Ovary (tissue), 9 donors: ENCODE data around the gene PAIP2B. TPM values are rescaled to one million over a fixed set of nuclear protein-coding genes. Genes with fewer than 3 reads are reported as not detected.

ENCODE experiments used
- DNase-seq, 5 donors: peaks; one replicate each; pipeline ENCODE4 v3.0.0-alpha.2; 2019 to 2020
- H3K27ac ChIP-seq, 2 donors: fragments of 200-600 bp; one replicate each; pipeline versions ENCODE4 v1.5.1 to v1.8.0; 2019 to 2022
- H3K27me3 ChIP-seq: fragments of 200-600 bp; one replicate; pipeline ENCODE4 v1.8.0; 2022
- H3K36me3 ChIP-seq: fragments of 200-600 bp; sonication (generic); one replicate; pipeline ENCODE4 v1.5.1; 2019
- H3K4me1 ChIP-seq: one replicate; pipeline ENCODE4 v1.8.1; 2013; ENCODE audit warnings: mild to moderate bottlenecking, moderate library complexity; ENCODE audit not compliant: insufficient read depth
- H3K4me3 ChIP-seq: fragments of 200-600 bp; sonication (generic); one replicate; pipeline ENCODE4 v1.5.1; 2017
- H3K9me3 ChIP-seq, 2 donors: fragments of 200-600 bp in 1 of 2; sonication (generic) in 1 of 2; one replicate each; pipeline versions ENCODE4 v1.5.1 to v1.8.1; 2013 to 2019; ENCODE audit warnings: mild to moderate bottlenecking in 1 of 2, moderate library complexity in 1 of 2
- EP300 ChIP-seq: sonication (generic); formaldehyde crosslinking; IDR thresholded peaks from one replicate; pipeline ENCODE4 v1.6.1; 2017; ENCODE audit warnings: antibody characterized with exemption
- POLR2A ChIP-seq: fragments of 450-650 bp; IDR thresholded peaks from one replicate; pipeline ENCODE4 v1.6.1; 2017; ENCODE audit warnings: antibody characterized with exemption, mild to moderate bottlenecking, moderate library complexity
- WGBS, 3 donors: extraction: QIAGEN DNeasy Blood & Tissue Kit in 1 of 3; methylation state at CpG; one replicate each; pipeline versions ENCODE4 v1.1.5 to v1.1.7; 2013 to 2017; 5-methylcytosine and 5-hydroxymethylcytosine counted together
- intact Hi-C, 4 donors: fragments of 100-400 bp; cut with DNase I; formaldehyde crosslinking; loops; one replicate each; pipeline versions ENCODE4 v1.11.0 to v1.15.1; 2022 to 2023
- polyA plus RNA-seq, 2 donors: library from polyadenylated mRNA; stranded (reverse); fragments of 200-250 nt in 1 of 2; fragments of 350-450 nt in 1 of 2; fragmentation: Illumina TruSeq in 1 of 2; extraction: RNeasy Lipid Tissue Mini Kit (QIAGEN cat#74804) in 1 of 2; gene quantifications; one replicate each; pipeline ENCODE4 v1.2.3, GENCODE V29; 2013 to 2014
- total RNA-seq, 7 donors: library from RNA; depleted of rRNA in 2 of 7; stranded (reverse); fragments of >200 nt in 2 of 7; fragmentation: NEBNext Ultra II Directional in 3 of 7; extraction: Animal tissue kit (Norgen Biotek cat#: 25700) in 3 of 7; gene quantifications; one replicate each; pipeline versions ENCODE4 v1.1.0 to v1.2.4, GENCODE V29; 2016 to 2023
- TF ChIP-seq, protein P1 (sequence below), 3 donors: fragments of 450-650 bp in 2 of 3; fragments of 200-600 bp in 1 of 3; IDR thresholded peaks; one replicate each; pipeline versions ENCODE4 v1.5.1 to v1.8.0; 2016 to 2022; ENCODE audit warnings: antibody characterized with exemption in 3 of 3, mild to moderate bottlenecking in 1 of 3
- donor health status: DM: no; HTN: no; CAD: no; lungs with moderate emphysema.
- donor health status: DM: no; HTN: no; CAD: no.
- donor health status: Bipolar disorder and iron deficiency.
- donor health status: DM: yes; HTN: yes; CAD: no.
- donor health status: DM: no; HTN: no; CAD: no.
- donor health status: DM: yes; HTN: yes; CAD: no.

PAIP2B gene
- total and polyA plus RNA-seq, 9 donors, result 8.9 to 20.7 (median 13.6) TPM

DNA sequence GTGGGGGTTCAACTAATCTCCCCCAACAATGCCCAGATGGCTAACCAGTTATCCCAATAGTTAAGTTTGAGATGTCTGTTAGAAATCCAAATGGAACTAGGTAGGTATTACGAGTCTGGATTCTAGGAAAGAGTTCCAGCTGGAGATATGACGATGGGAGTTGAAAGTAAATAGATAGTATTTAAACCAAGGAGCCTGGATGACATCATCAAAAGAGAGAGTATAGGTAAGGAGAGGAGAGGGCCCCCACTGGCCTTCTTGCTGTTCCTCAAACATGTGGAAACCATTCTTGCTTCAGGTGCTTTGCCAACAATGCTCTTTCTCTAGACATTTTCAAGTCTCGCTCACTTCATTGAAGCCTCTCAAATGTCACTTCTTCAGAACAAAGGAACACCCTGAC lies 26.0 kb upstream of the PAIP2B start:
- intact Hi-C loops, result no loop called here
- no peak for DNase-seq
- Histone ChIP-seq H3K4me3 (no peak overlapping the region), H3K36me3 (no peaks in the 10 kb centered on the region), H3K27me3 (no peaks in the 10 kb centered on the region), H3K27ac (no peak overlapping the region), H3K9me3 (no peaks in the 10 kb centered on the region), H3K4me1 (no peaks in the 10 kb centered on the region)
- TF ChIP-seq POLR2A (no peak), EP300 (no peak)
- TF ChIP-seq, protein P1, sequence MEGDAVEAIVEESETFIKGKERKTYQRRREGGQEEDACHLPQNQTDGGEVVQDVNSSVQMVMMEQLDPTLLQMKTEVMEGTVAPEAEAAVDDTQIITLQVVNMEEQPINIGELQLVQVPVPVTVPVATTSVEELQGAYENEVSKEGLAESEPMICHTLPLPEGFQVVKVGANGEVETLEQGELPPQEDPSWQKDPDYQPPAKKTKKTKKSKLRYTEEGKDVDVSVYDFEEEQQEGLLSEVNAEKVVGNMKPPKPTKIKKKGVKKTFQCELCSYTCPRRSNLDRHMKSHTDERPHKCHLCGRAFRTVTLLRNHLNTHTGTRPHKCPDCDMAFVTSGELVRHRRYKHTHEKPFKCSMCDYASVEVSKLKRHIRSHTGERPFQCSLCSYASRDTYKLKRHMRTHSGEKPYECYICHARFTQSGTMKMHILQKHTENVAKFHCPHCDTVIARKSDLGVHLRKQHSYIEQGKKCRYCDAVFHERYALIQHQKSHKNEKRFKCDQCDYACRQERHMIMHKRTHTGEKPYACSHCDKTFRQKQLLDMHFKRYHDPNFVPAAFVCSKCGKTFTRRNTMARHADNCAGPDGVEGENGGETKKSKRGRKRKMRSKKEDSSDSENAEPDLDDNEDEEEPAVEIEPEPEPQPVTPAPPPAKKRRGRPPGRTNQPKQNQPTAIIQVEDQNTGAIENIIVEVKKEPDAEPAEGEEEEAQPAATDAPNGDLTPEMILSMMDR (IDR thresholded peaks at IDR 0.05), result no peak
- 71 to 79% (median 75%) methylated on average over 3 of the region's 3 CpGs for WGBS, 3 donors

DNA sequence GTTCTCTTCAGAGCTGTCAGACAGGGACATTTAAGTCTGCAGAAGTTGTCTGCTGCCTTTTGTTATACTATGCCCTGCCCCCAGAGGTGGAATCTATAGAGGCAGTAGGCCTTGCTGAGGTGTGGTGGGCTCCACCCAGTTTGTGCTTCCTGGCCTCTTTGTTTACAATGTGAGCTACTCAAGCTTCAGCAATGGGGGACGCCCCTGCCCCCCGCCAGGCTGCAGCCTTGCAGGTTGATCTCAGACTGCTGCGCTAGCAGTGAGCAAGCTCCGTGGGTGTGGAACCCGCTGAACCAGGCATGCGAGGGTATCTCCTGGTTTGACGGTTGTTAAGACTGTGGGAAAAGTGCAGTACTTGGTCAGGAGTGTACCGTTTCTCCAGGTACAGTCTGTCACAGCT lies 24.0 kb upstream of the PAIP2B start:
- WGBS, 3 donors, result 92 to 94% (median 92%) methylated on average over 8 of the region's 8 CpGs

DNA sequence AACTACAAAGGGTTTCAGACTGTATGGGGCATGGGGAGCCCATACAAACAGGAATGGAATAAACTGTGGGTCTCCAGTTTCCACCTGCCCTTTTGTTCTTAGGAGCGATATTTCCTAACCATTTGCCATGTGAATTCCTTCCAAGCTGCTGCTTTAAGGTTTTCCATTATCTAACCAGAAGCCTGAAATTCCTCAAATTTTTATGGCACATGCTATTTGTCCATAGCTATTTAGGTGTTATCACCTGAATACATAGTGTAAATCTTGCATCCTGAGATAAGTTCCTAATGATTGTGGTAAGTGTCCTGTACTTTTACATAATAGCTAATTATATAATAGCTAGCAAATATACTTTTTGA lies 17.4 kb upstream of the PAIP2B start:
- DNase-seq, result no peak
- H3K27ac ChIP-seq, result no peak overlapping the region
- H3K27me3 ChIP-seq, result no peaks in the 10 kb centered on the region
- H3K36me3 ChIP-seq, result no peaks in the 10 kb centered on the region
- WGBS, 3 donors, result 34 to 60% (median 44%) methylated on average over 1 of the region's 1 CpG
- TF ChIP-seq POLR2A, result no peak
- no peak for TF ChIP-seq EP300
- TF ChIP-seq, protein P1 (IDR thresholded peaks at IDR 0.05), result no peak
- H3K9me3 ChIP-seq, result no peaks in the 10 kb centered on the region
- no peak overlapping the region for H3K4me3 ChIP-seq
- peaks cover 11% of the 10 kb centered on the region for H3K4me1 ChIP-seq
- intact Hi-C loops, result no loop called here

More for the DNA sequence above, 24.0 kb upstream of the PAIP2B start:
- H3K4me3 ChIP-seq, result no peak overlapping the region
- no peaks in the 10 kb centered on the region for H3K4me1 ChIP-seq
- H3K36me3 ChIP-seq, result no peaks in the 10 kb centered on the region
- intact Hi-C loops, result no loop called here
- H3K27ac ChIP-seq, result no peak overlapping the region
- TF ChIP-seq POLR2A (no peak), EP300 (no peak)
- TF ChIP-seq, protein P1 (IDR thresholded peaks at IDR 0.05), result no peak
- no peaks in the 10 kb centered on the region for H3K9me3 ChIP-seq
- no peak for DNase-seq
- no peaks in the 10 kb centered on the region for H3K27me3 ChIP-seq

DNA sequence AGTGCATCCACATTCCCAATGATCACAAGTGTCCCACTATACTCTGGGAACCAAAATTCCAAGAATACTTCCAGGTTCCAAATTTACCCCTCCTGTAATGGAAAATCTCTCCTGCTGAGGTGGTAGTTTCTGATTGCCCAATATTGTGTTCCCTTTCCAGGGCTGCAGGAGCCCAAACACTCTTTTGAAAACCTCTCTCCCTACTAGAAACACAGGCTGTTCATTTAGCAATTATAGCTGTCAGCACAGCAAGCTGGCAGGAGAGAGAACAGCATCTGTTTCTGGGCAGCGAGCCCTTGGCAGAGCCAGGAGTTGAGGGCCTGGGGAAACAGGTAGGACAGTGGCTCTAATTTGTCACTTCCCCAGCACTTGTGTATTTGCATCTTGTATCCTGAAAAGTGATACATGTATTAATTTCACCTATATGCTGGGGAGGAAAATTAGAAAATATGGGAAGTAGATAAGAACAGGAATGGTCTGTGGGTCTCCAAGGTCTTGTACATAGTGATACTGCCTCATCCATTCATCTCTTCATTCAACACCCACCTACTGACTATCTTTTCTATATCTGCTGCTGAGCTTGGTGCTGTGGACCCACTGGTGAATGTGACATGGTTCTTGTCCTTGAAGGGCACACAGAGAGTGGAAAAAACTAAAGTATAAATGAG lies 16.9 kb upstream of the PAIP2B start:
- H3K4me3 ChIP-seq, result no peak overlapping the region
- no peaks in the 10 kb centered on the region for H3K36me3 ChIP-seq
- no peaks in the 10 kb centered on the region for H3K27me3 ChIP-seq
- peaks cover 11% of the 10 kb centered on the region for H3K4me1 ChIP-seq
- H3K27ac ChIP-seq, result no peak overlapping the region
- no peak for TF ChIP-seq EP300
- TF ChIP-seq POLR2A, result no peak
- TF ChIP-seq, protein P1 (IDR thresholded peaks at IDR 0.05), result no peak
- DNase-seq, result no peak
- no peaks in the 10 kb centered on the region for H3K9me3 ChIP-seq
- 31 to 74% (median 63%) methylated on average over 1 of the region's 1 CpG for WGBS, 3 donors
- intact Hi-C loops, result no loop called here
